ENCODE measurements around the gene ADTRP. TPM values are rescaled to one million over a fixed set of nuclear protein-coding genes. Genes with fewer than 3 reads are reported as not detected.

ADTRP gene
- total RNA-seq, 1 donor from 2014 or later: 1.5 TPM

DNA sequence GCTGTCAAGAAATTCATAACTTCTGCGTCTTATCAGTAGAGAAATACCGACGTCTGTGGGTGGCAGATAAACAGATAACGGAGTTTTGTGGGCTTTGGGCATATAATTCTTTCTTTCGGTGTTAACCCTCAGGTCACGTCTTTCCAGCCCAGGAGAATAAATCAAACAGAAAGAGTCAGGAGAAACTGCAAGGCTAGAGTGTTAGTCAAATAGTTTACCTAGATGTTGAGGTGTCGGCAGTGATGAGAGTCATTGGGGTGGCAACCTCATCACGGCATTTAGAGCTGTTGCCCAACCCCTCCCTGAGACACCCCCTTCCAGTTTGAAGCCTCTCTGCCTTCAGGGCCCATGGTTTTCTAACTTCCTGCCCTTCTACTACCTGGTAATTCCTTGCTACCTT, 49.5 kb downstream of the ADTRP start:
- no peak for DNase-seq (ENCODE audit: extremely low read depth, low read depth, low spot score)

DNA sequence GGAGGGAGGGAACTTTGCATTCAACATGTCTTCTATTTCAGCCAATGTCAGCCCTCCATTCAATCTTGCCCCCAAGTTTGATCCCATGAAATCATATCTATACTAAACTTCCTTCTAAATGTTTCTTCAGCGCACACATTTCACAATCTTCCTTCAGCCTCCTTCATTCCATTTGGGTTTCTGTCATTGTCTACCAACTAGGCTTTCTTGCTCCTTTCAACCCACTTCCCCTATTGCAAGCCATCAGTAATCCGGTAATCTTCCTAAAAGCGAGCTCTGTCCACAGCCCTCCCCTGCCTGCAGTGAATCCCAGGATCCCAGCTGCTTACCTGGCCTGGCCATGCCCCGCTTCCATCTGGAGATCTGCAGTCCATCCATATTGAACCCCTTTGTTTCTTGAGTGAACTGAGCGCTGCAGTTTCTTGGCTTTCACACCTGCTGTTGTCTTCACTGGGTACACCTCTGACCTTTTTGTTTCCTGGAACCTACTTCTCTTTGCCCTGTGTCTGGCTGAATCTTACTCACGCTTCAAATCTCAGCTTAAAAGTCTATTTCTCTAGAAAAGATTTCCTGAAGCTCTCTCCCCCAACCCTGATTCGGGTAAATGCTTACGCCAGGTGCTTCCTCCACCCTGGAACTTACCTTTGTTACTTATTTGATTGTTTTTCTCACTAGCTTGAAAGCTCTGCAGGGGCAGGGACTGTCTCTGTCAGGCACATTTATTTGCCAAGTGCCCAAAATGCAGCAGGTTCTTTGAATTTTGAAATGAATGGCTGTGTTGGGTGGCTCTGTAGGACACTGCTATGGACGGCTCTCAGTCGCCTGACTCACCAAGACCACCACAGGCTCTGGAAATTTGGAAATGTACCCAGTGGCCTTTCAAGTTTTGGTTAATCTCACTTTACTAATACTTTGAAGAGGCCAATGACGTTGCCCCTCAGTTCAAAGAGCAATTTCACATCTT, 50.3 kb downstream of the ADTRP start:
- no peak for DNase-seq (ENCODE audit: extremely low read depth, low read depth, low spot score)

DNA sequence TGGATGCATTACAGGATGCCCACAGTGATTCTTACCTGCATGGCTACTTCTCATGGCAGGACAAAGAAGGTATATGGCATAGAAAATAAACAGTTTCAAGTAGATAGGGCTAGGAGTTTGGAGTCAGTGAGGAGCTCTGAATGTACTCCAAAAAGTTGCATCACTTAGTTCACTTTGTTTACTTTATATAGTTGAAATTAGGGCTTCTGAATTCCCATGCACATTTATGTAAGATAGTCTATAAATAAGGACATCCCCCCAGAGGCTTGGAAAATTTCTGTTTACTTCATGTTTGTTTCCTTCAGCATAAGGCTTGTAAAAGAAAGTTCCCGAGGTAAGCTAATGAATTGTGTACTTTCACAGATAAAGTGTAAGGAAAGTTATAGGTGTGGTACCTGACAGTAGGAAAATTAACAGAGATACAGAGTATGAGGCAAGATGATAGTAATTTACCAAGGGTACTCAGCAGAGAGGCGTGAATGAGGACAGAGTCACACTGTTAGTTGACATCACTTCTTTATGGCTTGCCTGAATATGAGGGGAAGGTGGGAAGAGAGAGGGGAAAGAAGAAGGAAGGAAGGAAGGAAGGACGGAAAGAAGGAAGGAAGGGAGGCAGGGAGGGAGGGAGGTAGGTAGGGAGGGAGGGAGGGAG, 51.1 kb downstream of the ADTRP start:
- no peak for DNase-seq (ENCODE audit: extremely low read depth, low read depth, low spot score)

DNA sequence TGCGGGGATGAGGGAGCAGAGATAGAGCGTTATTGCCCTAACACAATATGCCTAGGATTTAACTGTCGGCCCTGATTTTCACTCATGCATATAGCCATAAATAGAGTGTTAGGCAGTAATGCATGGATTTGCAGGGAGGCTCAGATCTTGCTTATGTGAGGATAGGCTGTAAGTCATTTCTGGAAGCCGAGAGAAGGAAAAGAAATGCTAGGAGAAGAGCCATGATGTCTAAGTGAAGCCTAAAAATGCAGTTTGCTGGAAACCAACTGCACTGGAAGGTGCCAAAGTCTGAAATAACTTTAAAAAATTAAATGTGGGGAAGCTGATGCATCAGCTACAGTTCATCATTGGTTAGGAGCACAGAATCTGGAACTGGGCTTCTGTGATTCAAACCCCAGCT, 54.3 kb downstream of the ADTRP start:
- DNase-seq (ENCODE audit: extremely low read depth, low read depth, low spot score): no peak

DNA sequence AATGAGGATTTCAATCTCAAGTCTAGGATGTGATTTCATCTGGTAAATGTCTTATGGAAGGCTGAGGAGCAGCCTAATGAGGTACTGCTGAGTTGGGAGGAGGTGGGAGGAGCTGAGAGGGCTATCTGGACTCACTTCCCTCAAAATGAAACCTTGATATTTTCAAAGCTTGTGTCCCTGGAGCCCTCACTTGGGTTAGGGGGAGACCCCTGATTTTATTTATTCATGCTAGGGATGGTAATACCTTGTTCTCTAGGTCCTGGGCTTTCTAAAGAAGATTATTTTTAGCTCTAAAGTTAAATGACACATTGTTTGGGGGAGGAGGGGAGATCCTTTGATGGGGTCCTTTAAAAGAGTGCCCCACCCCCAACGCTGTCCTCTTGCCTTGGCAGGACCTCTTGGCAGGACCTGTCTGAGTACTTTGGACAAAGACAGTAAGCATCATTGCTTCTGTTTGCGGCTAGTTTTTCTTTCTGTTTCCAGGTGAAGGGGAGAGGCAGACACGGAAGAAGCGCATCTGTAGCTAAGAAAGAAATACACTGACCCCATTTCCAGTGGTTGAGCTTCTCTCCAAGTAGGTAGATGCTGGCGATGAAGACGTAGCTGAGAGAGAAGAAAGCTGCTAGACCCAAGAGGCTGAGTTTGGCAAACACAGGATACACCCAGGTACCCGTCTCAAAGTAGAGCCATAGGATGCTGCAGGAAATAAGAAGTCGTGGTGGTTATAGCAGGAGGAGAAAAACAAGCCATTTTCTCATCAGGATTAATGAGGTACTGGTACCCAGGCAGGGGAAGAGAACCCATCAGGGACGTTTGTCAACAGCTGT, 55.6 kb downstream of the ADTRP start:
- no peak for DNase-seq (ENCODE audit: extremely low read depth, low read depth, low spot score)

DNA sequence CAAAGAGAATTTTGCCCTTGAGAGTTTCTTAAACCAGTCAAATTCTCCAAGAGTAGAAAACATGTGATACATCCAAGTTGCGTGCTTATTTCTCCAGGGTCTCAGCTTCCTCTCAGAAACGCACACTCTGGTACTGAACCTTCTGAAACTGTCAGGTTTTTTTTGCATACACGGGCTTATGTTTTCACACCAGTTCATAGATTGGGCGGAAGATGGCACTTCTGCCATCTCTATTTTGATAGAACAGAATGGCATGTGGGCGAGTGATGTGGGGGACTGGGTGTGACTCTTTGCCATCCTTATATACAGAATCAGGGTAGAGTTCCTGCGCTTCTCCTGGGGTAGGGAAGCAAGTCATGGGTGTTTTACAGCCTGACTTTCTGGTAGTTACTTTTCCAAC, 56.4 kb downstream of the ADTRP start:
- no peak for DNase-seq (ENCODE audit: extremely low read depth, low read depth, low spot score)

DNA sequence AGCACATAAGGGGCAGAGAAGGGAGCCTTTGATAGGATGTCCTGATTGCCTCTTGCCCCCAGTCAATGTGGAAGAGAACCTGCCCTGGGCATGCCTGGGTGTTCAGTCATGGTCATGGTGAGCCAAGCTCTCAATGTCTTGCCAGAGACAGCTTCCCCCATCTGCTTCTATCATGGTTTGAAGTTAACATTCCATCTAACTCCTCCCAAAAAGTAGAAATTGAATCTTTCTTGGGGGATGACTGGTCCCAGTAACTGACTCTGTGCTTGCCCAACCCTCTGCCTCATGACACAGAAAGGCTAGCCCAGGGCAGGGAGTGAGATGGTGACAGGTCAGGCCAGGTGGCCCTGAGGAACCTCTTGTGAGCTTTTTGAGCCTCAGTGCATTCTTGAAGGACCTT, 60.1 kb downstream of the ADTRP start:
- DNase-seq (ENCODE audit: extremely low read depth, low read depth, low spot score): no peak

GRCh38 chr6:11718031-11718430, 60.6 kb downstream of the ADTRP start:
- no peak for DNase-seq (ENCODE audit: extremely low read depth, low read depth, low spot score)

GRCh38 chr6:11714798-11715285, 63.8 kb downstream of the ADTRP start:
- DNase-seq (ENCODE audit: extremely low read depth, low read depth, low spot score): no peak

DNA sequence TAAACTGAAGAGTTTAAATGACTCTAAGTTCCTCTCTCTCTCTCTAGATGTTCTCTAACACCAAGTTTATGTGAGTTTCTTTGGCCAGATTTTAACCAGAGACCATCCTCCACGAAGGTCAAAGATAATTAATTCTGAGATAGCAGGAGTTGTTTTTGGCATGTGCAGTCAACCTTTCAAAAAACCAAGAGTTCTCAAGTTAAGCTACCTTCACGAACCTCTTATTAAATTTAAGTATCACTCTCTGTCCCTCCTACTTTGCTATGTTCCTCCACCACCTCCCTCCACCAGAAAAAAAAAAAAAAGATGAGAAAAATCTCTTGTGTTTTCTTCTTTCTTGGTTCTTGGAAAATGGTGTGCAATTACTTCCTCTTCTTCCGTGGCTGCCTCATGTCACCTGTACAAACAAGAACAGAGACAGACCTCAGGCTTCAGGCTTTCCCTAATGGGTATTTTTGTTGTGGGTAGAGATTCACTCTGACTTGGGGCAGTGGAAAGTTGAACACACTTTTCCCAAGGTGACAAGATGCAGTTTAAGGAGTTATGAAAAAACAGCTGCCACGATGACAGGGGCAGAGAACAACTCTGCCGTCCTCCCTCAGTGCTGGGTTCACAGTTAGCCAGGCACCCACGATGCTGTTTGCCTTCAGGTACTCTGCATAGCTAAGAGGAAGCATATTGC, 64.3 kb downstream of the ADTRP start:
- no peak for DNase-seq (ENCODE audit: extremely low read depth, low read depth, low spot score)

DNA sequence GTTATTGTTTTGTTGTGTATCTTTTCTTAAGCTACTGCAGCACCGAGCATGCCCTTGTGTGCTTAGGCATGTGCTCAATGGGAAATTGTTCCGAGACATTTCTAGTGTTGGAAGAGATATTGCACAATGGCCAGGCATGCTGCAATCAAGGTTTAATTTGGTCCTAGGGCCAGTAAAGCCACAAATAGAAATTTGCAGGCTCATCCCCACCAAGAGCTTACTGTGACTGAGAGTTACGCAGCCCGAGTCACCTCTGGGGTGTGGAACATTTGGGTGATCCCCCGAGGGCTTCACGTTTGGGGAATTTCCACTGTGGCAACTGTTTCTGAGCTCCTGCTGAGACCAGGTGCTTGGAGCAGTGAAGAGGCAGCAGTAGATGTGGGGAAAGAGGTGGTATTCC, 65.8 kb downstream of the ADTRP start:
- DNase-seq (ENCODE audit: extremely low read depth, low read depth, low spot score): no peak

DNA sequence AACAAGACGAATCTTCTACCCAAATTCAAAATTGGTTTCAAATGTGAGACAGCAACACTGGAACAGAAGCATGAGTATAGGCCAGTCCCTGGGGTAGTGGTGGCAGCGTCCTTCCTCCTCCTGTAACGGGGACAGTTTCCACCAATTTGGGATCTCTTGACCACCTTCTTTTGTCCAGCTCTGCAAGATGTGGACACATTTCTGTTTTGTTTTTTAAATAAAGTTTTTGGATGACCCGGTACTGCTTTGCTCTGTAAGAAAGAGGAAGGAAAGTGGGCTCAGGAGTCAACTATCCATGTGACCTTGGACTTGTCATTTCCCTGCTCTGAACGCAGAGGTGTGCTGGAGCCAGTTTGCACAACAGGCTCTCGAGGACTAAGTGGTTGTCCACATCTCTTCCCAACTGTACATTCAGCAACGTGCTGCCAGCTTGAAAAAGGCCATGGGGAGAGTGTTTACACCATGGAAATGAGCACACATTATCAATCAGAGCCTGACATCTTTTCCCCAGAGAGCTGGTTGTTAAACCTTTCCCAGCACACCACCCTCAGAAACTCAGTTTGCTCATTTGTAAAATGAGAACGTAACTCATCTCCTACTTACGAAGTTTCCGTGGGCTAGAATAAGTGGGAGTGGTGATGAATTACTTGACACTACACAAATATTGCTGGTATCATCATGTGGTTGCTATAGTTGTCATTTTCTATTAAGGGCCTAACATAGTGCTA, 66.5 kb downstream of the ADTRP start:
- no peak for DNase-seq (ENCODE audit: extremely low read depth, low read depth, low spot score)

GRCh38 chr6:11711003-11711983, 67.3 kb downstream of the ADTRP start:
- no peak for DNase-seq (ENCODE audit: extremely low read depth, low read depth, low spot score)

DNA sequence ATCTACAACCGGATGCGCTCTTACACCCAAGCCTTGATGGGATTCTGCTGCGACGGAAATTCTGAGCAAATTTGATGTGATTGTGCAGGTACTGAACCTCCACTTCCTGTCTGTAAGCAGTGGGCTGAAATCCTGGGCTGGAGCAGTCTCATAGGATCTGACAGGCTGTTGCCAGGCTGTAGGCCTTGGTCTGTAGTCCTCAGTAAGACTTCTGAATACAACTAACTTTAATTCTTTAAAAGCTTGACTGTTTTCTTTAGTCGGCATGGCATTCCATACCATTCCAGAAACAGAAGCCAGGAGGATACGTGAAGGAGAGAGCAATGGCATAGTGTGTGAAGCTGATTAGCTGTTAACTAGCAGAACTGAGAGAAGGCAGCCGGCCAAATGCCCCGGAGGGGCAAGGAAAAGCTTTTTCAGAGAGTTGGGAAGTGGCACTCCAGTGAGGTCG, 68.3 kb downstream of the ADTRP start:
- no peak for DNase-seq (ENCODE audit: extremely low read depth, low read depth, low spot score)

GRCh38 chr6:11706171-11706570, 72.4 kb downstream of the ADTRP start:
- no peak for DNase-seq (ENCODE audit: extremely low read depth, low read depth, low spot score)

GRCh38 chr6:11705483-11705882, 73.1 kb downstream of the ADTRP start:
- DNase-seq (ENCODE audit: extremely low read depth, low read depth, low spot score): no peak

DNA sequence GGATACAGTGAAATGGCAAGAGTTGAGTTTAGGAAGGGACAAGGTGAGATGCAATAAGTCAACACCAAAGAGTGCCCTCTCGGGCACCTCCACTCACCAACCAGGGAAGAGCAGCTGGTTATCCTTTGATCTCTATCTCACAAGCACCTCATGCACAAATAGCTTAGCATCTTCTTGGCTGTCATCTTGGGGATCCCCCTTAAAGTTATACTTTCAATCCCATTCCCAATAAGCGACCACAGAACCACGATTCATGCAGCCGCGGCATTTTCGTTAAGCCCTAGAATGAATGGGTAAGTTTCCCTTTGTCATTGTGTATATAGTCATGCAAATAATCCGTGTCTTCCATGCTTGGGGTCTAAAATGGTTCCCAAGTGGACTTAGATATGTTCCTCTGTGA, 73.5 kb downstream of the ADTRP start:
- DNase-seq (ENCODE audit: extremely low read depth, low read depth, low spot score): no peak

GRCh38 chr6:11703725-11704124, 74.9 kb downstream of the ADTRP start:
- DNase-seq (ENCODE audit: extremely low read depth, low read depth, low spot score): no peak
